ENCODE results near the gene MPRIP.
"Not testable (repeated sequence)": the region's sequence is repeated elsewhere in the genome, so short reads cannot be mapped to it uniquely, and the experiment has no call there.

Gene MPRIP

DNA sequence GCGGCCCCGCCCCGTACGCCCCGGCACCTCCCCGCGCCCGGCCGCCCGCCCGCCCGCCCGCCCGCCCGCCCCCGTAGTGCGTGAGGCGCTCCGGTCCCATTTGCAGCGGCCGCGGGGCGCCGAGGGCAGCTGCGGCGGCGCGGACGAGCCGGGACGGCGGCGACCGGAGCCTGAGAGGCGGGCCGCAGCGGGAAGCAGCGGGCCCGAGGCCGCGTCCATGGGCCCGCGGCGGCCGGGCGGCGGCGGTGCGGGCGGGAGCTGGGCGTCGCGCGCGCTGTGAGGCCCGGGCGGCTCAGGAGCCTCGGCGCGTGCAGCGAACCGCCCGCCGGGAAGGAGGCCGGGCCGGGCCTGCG is at the start of gene MPRIP:
Gene MPRIP, plus strand, starts transcription at position 74 of the 353 bp plus-strand sequence. CDS start 392 bp downstream, outside the sequence.
- DNase-seq: no peak

GRCh38 chr17:16994631-16995030 is 47.6 kb upstream of the MPRIP start:
- DNase-seq: no peak

- DNase-seq: no peak
These were observed 46.3 kb upstream of the MPRIP start for GRCh38 chr17:16995930-16996329.

GRCh38 chr17:16996726-16997125 is 45.5 kb upstream of the MPRIP start:
- not testable (repeated sequence) for DNase-seq

DNA sequence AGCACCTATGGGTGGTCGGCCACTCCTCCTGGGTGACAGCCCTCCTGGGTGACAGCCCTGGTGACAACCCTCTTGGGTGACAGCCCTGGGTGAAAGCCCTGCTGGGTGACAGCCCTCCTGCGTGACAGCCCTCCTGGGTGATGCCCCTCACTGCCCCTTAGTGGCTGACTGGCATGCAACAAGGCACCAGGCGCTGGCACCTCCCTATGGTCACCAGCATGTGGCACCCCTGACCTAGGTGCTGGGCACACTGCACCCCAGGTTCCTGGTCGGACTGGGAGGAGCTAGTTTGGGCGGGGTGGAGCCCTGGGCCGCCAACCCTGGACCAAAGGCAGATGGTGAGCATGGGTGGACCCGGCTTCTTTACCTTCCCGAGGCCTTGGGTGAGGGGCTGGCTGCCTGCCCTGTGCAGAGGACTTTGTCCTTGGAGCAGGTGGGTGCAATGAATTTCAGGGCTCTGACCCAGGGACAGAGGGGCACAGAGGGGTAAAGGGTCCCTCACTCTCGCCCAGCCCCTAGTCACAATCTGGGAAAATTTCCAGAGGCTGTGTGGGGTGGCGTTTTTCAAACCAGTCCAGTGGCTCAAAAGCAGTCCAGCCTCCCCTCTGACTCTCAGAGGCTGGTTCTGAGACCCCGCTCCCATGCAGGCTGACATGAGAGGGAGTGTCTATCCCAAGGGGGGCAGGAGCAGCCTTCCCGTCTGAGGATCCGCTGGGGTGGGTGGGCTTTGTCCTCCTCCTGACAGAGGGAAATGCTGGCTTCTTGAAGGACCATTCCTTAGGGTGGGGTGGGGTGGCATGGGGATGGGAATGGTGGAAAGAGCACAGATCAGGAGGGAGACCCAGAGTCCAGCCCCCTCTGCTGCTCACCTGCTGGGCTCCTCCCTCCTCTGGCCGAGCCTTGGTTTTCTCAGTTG is 44.5 kb upstream of the MPRIP start:
- peak in 1 of 56 donors; percentile 6 for DNase-seq

- no peak for DNase-seq
These were observed 42.2 kb upstream of the MPRIP start for GRCh38 chr17:16999931-17000625.

- DNase-seq: no peak
These were observed 41.0 kb upstream of the MPRIP start for GRCh38 chr17:17001076-17001777.

- DNase-seq: peak in 41 of 56 donors; percentile 16 to 85 (median 45)
These were observed 40.3 kb upstream of the MPRIP start for GRCh38 chr17:17001874-17002520.

- not testable (repeated sequence) for DNase-seq
These were observed 39.2 kb upstream of the MPRIP start for GRCh38 chr17:17002731-17003715.

DNA sequence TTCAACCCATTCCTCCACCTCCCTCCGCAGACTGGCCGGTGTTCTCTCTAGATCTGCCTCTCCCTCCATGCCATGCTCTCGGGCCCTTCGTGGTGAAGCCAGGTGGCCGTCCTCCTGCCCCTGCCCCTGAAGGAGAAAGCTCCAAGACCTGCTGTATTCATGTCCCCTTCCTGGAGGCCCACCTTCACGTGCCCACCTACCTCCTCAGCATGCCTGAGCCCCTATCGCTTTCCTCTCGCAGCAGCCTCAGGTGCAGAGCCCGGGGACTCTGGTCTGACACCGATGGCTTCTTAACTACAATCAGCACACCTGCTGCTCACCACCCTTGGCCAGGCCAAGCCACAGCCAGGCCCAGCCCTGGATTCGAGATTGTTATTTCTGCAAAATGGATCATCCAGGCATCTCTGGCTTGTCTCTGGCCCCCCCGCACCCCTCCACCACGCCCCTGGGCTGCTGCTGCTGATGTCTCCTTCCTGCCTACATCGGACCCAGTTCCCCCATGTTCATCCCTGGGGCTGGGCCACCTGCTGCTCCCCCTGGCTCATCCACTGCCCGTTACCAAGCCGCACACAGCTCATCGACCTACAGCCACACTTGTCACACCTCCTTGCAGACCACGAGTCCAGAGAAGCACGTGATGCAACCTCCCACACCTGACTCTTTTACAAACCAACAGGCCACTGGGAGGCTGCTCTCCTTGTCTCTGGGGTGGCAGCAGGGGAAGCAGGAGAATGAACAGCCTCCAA is 37.8 kb upstream of the MPRIP start:
- DNase-seq: no peak

GRCh38 chr17:17004997-17005614 is 37.2 kb upstream of the MPRIP start:
- not testable (repeated sequence) for DNase-seq

DNA sequence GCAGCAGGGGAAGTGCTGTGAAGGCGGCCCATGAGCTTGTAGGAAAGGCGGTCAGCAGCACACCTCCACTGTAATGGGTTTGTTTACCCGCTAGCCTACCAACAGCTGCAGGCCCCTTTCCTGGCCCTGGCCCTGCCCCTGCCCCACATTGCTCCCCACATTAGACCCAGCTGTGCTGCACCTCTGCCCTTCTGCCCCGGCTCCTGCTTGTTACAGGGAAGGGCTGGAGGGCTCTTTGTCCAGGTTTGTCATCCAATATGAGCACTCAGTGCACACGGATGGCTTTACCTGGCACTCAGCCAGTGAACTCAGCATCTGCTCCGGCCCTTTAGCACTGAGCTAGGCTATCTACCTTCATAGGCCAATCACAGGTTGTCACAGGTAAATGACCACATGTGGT is 34.4 kb upstream of the MPRIP start:
- DNase-seq: not testable (repeated sequence)

- DNase-seq: not testable (repeated sequence)
These were observed 33.4 kb upstream of the MPRIP start for GRCh38 chr17:17008621-17009397.

DNA sequence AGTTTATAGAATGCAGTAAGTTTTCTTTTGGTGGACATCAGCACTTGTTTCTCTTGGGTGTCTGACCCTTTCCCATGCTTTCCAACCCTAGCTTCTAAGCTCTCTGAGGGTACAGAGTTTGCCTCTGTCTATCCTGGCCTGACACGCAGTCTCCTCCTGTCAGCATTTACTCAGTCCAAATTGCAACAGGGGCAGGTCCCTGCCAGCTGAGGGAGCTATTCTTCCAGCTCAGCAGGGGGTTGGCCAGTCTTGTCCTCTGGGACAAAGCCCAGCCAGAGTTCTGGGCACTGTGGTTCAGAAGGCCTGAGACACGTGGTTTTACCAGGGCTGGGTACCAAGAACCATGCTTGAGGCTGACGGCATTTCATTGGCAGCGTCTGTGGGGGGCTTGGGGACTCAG is 32.3 kb upstream of the MPRIP start:
- DNase-seq: peak in 6 of 56 donors; percentile 16 to 60 (median 32)

DNA sequence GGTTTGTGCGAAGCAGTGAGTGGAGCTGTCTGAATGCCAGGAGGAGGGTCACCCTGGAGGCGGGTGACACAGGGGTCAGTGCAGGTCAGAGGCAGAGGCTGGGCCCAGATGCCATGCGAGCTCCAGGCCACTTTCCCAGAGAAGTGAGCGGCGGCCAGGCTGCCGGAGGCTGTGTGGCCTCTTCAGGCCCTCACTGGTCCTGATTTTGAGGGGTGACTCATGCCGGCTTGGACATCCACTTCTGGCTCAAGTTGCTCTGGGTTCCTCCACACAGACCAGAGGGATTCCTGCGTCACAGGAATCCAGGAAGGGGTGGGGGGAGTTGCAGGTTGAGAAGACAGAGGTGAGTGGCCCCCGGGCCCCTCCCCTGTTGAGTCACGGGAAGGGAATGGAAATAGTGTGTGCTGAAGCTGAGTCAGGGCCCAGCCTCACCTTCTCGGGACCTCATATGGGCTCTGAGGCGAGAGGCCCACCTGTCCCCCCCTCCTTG is 31.7 kb upstream of the MPRIP start:
- not testable (repeated sequence) for DNase-seq

GRCh38 chr17:17011043-17011907 is 31.0 kb upstream of the MPRIP start:
- peak in 1 of 56 donors; percentile 8 for DNase-seq

All from amygdala (tissue), 56 donors.